Measurements from ENCODE around the gene LIPA. TPM values are rescaled to one million over a fixed set of nuclear protein-coding genes. Genes with fewer than 3 reads are reported as not detected.
"Not testable (repeated sequence)": the region's sequence is repeated elsewhere in the genome, so short reads cannot be mapped to it uniquely, and the experiment has no call there.

LIPA gene
- total RNA-seq, 1 experiment from 2014 or later = 47.3 TPM

- TF ChIP-seq PRRX2 (CRISPR knock-in tag; IDR thresholded peaks at IDR 0.05) = no peak
These were observed 4.2 kb upstream of the LIPA start (continued) for GRCh38 chr10:89255793-89256192.

GRCh38 chr10:89255091-89255579 is 3.6 kb upstream of the LIPA start:
- H3K27ac Mint-ChIP-seq; H3K27me3 Mint-ChIP-seq (ENCODE audit: low read depth); CTCF ChIA-PET; ATAC-seq; DNase-seq (ENCODE audit: low spot score); POLR2A ChIA-PET; H3K4me3 Mint-ChIP-seq: not testable (repeated sequence)
- peaks cover 30% of the 10 kb centered on the region for H3K36me3 Mint-ChIP-seq
- H3K9me3 Mint-ChIP-seq = peaks cover 32% of the 10 kb centered on the region
- peaks cover 21% of the 10 kb centered on the region for H3K4me1 Mint-ChIP-seq

GRCh38 chr10:89252225-89252585 is 630 bp upstream of the LIPA start:
- Mint-ChIP-seq H3K4me1 (peaks cover 14% of the 10 kb centered on the region), H3K9me3 (peaks cover 32% of the 10 kb centered on the region), H3K36me3 (peaks cover 30% of the 10 kb centered on the region), H3K27ac (no peak overlapping the region), H3K27me3 (ENCODE audit: low read depth) (peaks cover 9% of the 10 kb centered on the region; the same call in 1 of the 2 replicates), H3K4me3 (no peak overlapping the region)
- POLR2A ChIA-PET = no interaction called here
- TF ChIP-seq, protein P1, sequence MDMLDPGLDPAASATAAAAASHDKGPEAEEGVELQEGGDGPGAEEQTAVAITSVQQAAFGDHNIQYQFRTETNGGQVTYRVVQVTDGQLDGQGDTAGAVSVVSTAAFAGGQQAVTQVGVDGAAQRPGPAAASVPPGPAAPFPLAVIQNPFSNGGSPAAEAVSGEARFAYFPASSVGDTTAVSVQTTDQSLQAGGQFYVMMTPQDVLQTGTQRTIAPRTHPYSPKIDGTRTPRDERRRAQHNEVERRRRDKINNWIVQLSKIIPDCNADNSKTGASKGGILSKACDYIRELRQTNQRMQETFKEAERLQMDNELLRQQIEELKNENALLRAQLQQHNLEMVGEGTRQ (CRISPR knock-in tag; IDR thresholded peaks at IDR 0.05) = no peak
- no peak for TF ChIP-seq ATF1 (CRISPR knock-in tag; IDR thresholded peaks at IDR 0.05)
- TF ChIP-seq, protein P2, sequence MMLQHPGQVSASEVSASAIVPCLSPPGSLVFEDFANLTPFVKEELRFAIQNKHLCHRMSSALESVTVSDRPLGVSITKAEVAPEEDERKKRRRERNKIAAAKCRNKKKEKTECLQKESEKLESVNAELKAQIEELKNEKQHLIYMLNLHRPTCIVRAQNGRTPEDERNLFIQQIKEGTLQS (CRISPR knock-in tag; conservative IDR thresholded peaks at IDR 0.05) = no peak
- TF ChIP-seq MLX (CRISPR knock-in tag; IDR thresholded peaks at IDR 0.05) = no peak
- TF ChIP-seq MXD4 (CRISPR knock-in tag; IDR thresholded peaks at IDR 0.05; ENCODE audit: borderline replicate concordance) = no peak
- TF ChIP-seq ZNF281 (CRISPR knock-in tag; IDR thresholded peaks at IDR 0.05) = no peak
- no peak for TF ChIP-seq ZNF317 (CRISPR knock-in tag; IDR thresholded peaks at IDR 0.05; ENCODE audit: borderline replicate concordance, low read depth)
- no peak for TF ChIP-seq FOXK1 (CRISPR knock-in tag; IDR thresholded peaks at IDR 0.05)
- TF ChIP-seq ZNF425 (CRISPR knock-in tag; conservative IDR thresholded peaks at IDR 0.05) = no peak
- no peak for TF ChIP-seq ZNF219 (CRISPR knock-in tag; IDR thresholded peaks at IDR 0.05; ENCODE audit: borderline replicate concordance)
- TF ChIP-seq ZNF671 (CRISPR knock-in tag; IDR thresholded peaks at IDR 0.05) = no peak
- no peak for ATAC-seq
- no peak for DNase-seq (ENCODE audit: low spot score)
- CTCF ChIA-PET = interaction anchor here (0.7 to 2.5 kb wide), 8 partner anchors 10 to 394 kb away, joined by 3 to 15 read pairs (median 6); partner anchors contain the start of gene CH25H

DNA sequence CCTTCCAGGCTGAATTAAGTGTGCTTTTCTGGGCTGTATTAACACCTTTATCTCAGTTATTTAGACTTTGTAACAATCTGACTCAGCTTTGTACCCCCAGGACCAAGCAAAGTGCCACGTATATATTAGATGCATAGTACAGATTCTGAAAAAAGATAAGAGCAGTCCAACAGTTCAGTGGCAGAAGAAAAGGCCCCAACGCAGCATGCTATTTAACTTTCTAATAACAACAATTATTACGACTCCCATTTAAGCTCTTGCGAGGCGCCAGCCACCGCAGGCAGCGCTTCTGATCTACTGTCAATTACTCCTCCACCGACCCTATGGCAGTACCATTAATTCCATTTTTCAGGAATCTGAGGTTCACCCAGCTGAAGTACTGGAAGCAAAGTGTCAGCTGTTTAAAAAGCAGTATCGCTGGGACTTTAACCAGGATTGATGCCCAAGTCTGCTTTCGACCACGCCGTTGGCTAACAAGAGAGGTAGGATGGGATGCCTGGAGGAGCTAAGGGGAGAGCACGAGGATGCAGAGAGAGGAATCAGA is 638 bp downstream of the LIPA start:
- DNase-seq (ENCODE audit: low spot score) = no peak
- H3K27ac Mint-ChIP-seq = no peak overlapping the region
- ChIA-PET CTCF (interaction anchor here (0.6 to 2.5 kb wide), 9 partner anchors 8 to 522 kb away, joined by 3 to 15 read pairs (median 6); partner anchors contain the start of gene CH25H), POLR2A (no interaction called here)
- peaks cover 30% of the 10 kb centered on the region for H3K36me3 Mint-ChIP-seq
- TF ChIP-seq NFE2L1 (CRISPR knock-in tag; IDR thresholded peaks at IDR 0.05) (no peak), ETV6 (CRISPR knock-in tag; IDR thresholded peaks at IDR 0.05) (no peak), NR1H2 (CRISPR knock-in tag; IDR thresholded peaks at IDR 0.05) (no peak), JAZF1 (CRISPR knock-in tag; IDR thresholded peaks at IDR 0.05) (no peak), ZNF232 (CRISPR knock-in tag; IDR thresholded peaks at IDR 0.05) (0 out of 2 replicates have a peak, but pooled peaks have one; percentile 22), FOXK1 (CRISPR knock-in tag; IDR thresholded peaks at IDR 0.05) (no peak)
- peaks cover 11% of the 10 kb centered on the region for H3K4me1 Mint-ChIP-seq
- peak; percentile 7; the same call in 1 of the 2 replicates for ATAC-seq
- H3K9me3 Mint-ChIP-seq = peaks cover 32% of the 10 kb centered on the region
- peaks cover 9% of the 10 kb centered on the region; the same call in 1 of the 2 replicates for H3K27me3 Mint-ChIP-seq (ENCODE audit: low read depth)
- H3K4me3 Mint-ChIP-seq = peak overlapping the region; percentile 79
